ENCODE measurements around the gene RSBN1. TPM values are rescaled to one million over a fixed set of nuclear protein-coding genes. Genes with fewer than 3 reads are reported as not detected.

Gene RSBN1
- total RNA-seq, 4 donors from 2014 or later = 17.1 to 29.1 (median 22.2) TPM

- Histone ChIP-seq H3K9me3 (no peaks in the 10 kb centered on the region), H3K4me1 (peaks cover 13% of the 10 kb centered on the region), H3K27ac (no peak overlapping the region), H3K4me3 (no peak overlapping the region), H3K36me3 (peaks cover 35% of the 10 kb centered on the region), H3K27me3 (no peaks in the 10 kb centered on the region)
- WGBS = 32% methylated on average over 1 of the region's 1 CpG
- no peak for DNase-seq (ENCODE audit: low spot score in 2 of 2)
- TF ChIP-seq EP300 (IDR thresholded peaks at IDR 0.05) (no peak), POLR2A (IDR thresholded peaks at IDR 0.05) (no peak), CTCF (IDR thresholded peaks at IDR 0.05) (no peak), POLR2AphosphoS5 (IDR thresholded peaks at IDR 0.05) (no peak)
These were observed 43.2 kb downstream of the RSBN1 start for GRCh38 chr1:113768916-113769600.

- no peak for TF ChIP-seq EP300 (IDR thresholded peaks at IDR 0.05)
- no peak for TF ChIP-seq CTCF (IDR thresholded peaks at IDR 0.05)
- no peak for TF ChIP-seq POLR2A (IDR thresholded peaks at IDR 0.05)
- TF ChIP-seq POLR2AphosphoS5 (IDR thresholded peaks at IDR 0.05) = no peak
- Histone ChIP-seq H3K27me3 (no peaks in the 10 kb centered on the region), H3K4me1 (peaks cover 13% of the 10 kb centered on the region), H3K9me3 (no peaks in the 10 kb centered on the region), H3K36me3 (peaks cover 32% of the 10 kb centered on the region), H3K4me3 (no peak overlapping the region), H3K27ac (no peak overlapping the region)
- WGBS = 89% methylated on average over 2 of the region's 2 CpGs
- no peak for DNase-seq (ENCODE audit: low spot score in 2 of 2)
These were observed 46.7 kb downstream of the RSBN1 start for GRCh38 chr1:113765306-113766230.

GRCh38 chr1:113763661-113764060 lies 48.6 kb downstream of the RSBN1 start:
- Histone ChIP-seq H3K4me3 (no peak overlapping the region), H3K27me3 (no peaks in the 10 kb centered on the region), H3K27ac (no peak overlapping the region), H3K4me1 (peaks cover 9% of the 10 kb centered on the region), H3K36me3 (peaks cover 32% of the 10 kb centered on the region), H3K9me3 (no peaks in the 10 kb centered on the region)
- 84% methylated on average over 2 of the region's 2 CpGs for WGBS
- DNase-seq (ENCODE audit: low spot score in 2 of 2) = no peak
- TF ChIP-seq POLR2A (IDR thresholded peaks at IDR 0.05) = no peak
- no peak for TF ChIP-seq CTCF (IDR thresholded peaks at IDR 0.05)
- no peak for TF ChIP-seq EP300 (IDR thresholded peaks at IDR 0.05)
- no peak for TF ChIP-seq POLR2AphosphoS5 (IDR thresholded peaks at IDR 0.05)

GRCh38 chr1:113761937-113762336 lies 50.3 kb downstream of the RSBN1 start:
- no peak overlapping the region for H3K27ac ChIP-seq
- 88% methylated on average over 3 of the region's 3 CpGs for WGBS
- no peaks in the 10 kb centered on the region for H3K27me3 ChIP-seq
- TF ChIP-seq POLR2A (IDR thresholded peaks at IDR 0.05) (no peak), POLR2AphosphoS5 (IDR thresholded peaks at IDR 0.05) (no peak), CTCF (IDR thresholded peaks at IDR 0.05) (no peak), EP300 (IDR thresholded peaks at IDR 0.05) (no peak)
- peaks cover 12% of the 10 kb centered on the region for H3K4me1 ChIP-seq
- no peaks in the 10 kb centered on the region for H3K9me3 ChIP-seq
- H3K36me3 ChIP-seq = peaks cover 19% of the 10 kb centered on the region
- no peak for DNase-seq (ENCODE audit: low spot score in 2 of 2)
- H3K4me3 ChIP-seq = no peak overlapping the region
